Choroid plexus epithelial cell (primary cell): ENCODE data around the gene TLE5.
"Not testable (repeated sequence)": the region's sequence is repeated elsewhere in the genome, so short reads cannot be mapped to it uniquely, and the experiment has no call there.

ENCODE experiments used
- DNase-seq: peaks from one replicate; pipeline ENCODE4 v3.0.0-alpha.2; 2010; ENCODE audit warnings: low read depth
- H3K4me3 ChIP-seq: 2 replicates; pipeline ENCODE4 v1.5.1; 2011; ENCODE audit warnings: low read depth, mild to moderate bottlenecking, control low read depth, low read length, moderate library complexity
- CTCF ChIP-seq: conservative IDR thresholded peaks from 2 replicates; pipeline ENCODE4 v1.5.1; 2011; ENCODE audit warnings: low read depth, mild to moderate bottlenecking, control low read depth, inconsistent platforms, low read length, moderate library complexity

TLE5 gene

GRCh38 chr19:3055741-3056416 lies 6.4 kb downstream of the TLE5 start:
- no peak for DNase-seq
- H3K4me3 ChIP-seq = no peak overlapping the region
- no peak for TF ChIP-seq CTCF

GRCh38 chr19:3054972-3055740 lies 7.1 kb downstream of the TLE5 start:
- no peak overlapping the region for H3K4me3 ChIP-seq
- peak; percentile 72 for DNase-seq
- TF ChIP-seq CTCF = no peak

- no peak for TF ChIP-seq CTCF
- no peak overlapping the region for H3K4me3 ChIP-seq
- no peak for DNase-seq
Observed at GRCh38 chr19:3054265-3054971, 7.9 kb downstream of the TLE5 start.

- DNase-seq = no peak
- TF ChIP-seq CTCF = no peak
- no peak overlapping the region for H3K4me3 ChIP-seq
Observed at GRCh38 chr19:3053780-3054179, 8.5 kb downstream of the TLE5 start.

- H3K4me3 ChIP-seq = no peak overlapping the region
- no peak for TF ChIP-seq CTCF
- no peak for DNase-seq
Observed at GRCh38 chr19:3053218-3053621, 9.1 kb downstream of the TLE5 start.

GRCh38 chr19:3050016-3050415 lies 12.3 kb downstream of the TLE5 start:
- not testable (repeated sequence) for H3K4me3 ChIP-seq, DNase-seq

- H3K4me3 ChIP-seq = no peak overlapping the region
- no peak for TF ChIP-seq CTCF
- no peak for DNase-seq
Observed at GRCh38 chr19:3049089-3049488, 13.2 kb downstream of the TLE5 start.
